ENCODE measurements around the gene MLEC.
A peak's percentile ranks its signal among the peaks of the same experiment; 100 is the strongest.

Gene MLEC

DNA sequence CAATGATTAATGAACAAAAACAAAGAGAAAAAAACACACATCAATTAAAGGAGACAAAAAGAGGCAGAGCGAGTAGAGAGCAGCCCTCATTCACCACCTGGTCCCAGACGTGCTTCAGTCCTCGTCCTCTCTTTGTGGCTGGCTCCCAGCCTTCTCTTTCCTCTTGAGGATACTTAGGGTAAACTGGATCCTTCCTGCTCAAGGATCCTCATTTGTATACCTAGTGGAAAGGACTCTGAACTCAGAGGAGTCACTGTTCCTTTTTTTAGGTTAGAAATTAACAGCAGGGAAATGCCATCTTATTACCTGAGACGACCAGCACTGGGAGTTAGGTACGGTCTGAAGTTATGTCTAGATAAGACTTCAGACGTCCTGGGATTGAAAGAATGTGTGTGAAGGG, 9.7 kb downstream of the MLEC start:
- no peak for DNase-seq

GRCh38 chr12:120697344-120697743, 10.4 kb downstream of the MLEC start:
- DNase-seq, result no peak

- DNase-seq, result no peak
These were observed 11.7 kb downstream of the MLEC start for GRCh38 chr12:120698665-120699064.

- DNase-seq, result no peak
These were observed 12.6 kb downstream of the MLEC start for GRCh38 chr12:120699553-120699952.

DNA sequence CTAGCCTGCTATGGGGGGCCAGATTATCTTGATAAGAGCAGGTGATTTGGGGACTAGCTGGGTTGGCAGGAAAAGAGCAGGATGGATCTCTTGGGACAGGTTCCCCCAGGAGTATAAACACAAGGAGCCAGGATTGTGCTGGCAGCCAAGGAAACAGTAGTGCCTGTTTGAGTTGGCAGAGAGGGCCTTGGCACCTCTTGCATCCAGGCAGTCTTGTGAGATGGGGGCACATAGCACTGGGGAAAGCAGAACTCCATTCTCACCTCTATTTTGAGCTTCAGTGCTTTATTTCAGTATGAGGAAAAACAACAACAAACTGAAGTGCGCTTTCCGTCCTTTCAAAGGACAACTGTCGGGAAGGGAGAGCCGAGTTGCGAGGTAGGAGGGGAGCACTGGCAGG, 13.9 kb downstream of the MLEC start:
- no peak for DNase-seq

DNA sequence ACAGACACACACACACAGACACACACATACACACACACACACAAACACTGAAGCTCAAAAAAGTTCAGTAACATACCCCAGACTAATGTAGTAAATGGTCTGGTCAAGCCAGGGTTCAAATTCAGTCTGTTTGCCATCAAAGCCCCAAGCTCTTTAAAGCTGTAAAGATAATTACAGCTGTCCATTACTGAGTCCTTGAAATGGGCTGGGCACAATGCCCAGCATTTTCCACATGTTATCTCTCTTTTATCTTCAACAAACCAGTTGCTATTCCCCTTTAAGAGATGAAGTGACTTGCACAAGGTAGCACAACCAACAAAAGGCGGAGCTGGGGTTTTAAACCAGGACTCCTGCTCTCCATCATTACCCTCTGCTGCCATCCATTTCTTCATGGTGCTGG, 15.7 kb downstream of the MLEC start:
- no peak for DNase-seq

- no peak for DNase-seq
These were observed 16.5 kb downstream of the MLEC start for GRCh38 chr12:120703311-120703942.

DNA sequence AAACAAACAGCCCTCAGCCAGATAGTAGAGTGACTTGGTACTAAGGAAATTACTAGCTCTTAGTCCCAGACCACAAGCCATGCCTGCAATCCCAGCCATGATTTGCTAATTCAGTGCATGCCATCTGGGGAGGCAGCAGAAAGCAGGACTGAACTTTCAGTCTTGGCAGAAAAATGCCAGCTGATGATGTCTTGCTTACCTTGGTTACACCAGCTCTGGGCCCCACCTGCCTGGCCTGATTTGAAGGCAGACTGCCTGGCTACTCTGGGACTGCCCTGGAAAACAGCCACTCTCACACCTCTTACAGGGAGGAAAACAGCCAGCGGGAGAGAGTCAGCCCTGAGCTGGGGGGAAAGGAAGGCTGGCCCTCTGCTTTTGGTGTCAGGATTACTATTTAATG, 18.7 kb downstream of the MLEC start:
- DNase-seq, result no peak

DNA sequence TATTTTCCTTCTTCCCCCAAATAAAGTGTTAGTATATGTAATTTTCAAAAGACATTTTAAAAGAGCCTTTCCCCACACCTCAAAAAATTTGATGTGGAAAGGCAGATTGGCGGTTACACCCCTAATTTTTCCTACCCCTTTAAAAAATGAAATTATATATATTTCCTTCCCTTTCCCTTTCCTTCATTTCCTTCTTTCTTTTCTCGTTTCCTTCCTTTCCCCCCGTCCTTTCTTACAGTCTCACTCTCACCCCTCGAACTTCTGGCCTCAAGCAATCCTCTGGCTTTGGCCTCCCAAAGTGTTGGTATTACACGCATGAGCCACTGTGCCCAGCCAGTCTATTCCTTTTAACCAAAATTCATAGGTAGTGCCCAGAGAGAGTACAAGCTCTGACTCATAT, 19.1 kb downstream of the MLEC start:
- DNase-seq, result no peak

- no peak for DNase-seq
These were observed 21.7 kb downstream of the MLEC start for GRCh38 chr12:120708651-120709050.

- no peak for DNase-seq
These were observed 23.3 kb downstream of the MLEC start, which contains the start of gene UNC119B for GRCh38 chr12:120710031-120710804. TSS of gene UNC119B (plus strand) at chr12:120710458. CDS start at chr12:120710475, 17 bp downstream.

GRCh38 chr12:120710805-120711296, 23.9 kb downstream of the MLEC start:
- DNase-seq, result no peak

DNA sequence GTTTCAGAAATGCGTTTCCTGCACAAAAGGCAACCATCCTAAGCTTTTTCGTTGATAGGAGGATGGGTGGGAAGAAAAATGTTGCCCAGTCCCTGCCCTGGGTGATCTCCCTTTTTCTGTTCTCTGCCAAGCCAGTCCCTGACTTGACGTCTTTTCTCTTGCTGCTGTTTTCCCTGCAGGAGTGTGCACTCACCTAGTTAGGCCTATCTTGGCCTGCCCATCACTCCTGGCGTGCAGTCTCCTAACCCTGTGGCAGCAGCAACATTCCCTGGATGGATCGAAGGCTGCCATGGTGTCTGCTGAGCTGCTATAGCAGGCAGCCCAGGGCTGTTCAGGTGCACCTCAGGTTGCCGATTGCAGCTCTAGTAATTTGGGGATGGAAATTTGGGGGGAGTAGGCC, 24.5 kb downstream of the MLEC start:
- no peak for DNase-seq

DNA sequence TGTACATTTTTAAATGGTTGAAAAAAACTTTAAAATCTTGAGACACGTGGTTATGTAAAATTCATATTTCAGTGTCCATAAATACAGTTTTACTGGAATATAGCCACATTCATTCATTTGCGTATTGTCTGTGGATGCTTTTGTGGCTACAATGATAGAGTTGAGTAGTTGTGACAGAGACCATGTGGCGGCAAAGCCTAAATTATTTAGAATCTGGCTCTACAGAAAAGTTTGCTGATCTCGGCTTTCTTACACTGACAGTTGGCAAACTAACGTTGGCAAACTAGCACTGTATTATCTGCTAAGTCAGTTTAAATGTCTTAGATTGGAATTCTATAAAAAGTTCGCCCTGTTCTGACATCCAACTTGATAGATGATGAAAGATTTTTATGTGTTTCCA, 25.7 kb downstream of the MLEC start:
- DNase-seq, result no peak

GRCh38 chr12:120713861-120714482, 27.0 kb downstream of the MLEC start:
- peak; percentile 63 for DNase-seq

GRCh38 chr12:120718055-120718454, 31.1 kb downstream of the MLEC start:
- DNase-seq, result no peak

DNA sequence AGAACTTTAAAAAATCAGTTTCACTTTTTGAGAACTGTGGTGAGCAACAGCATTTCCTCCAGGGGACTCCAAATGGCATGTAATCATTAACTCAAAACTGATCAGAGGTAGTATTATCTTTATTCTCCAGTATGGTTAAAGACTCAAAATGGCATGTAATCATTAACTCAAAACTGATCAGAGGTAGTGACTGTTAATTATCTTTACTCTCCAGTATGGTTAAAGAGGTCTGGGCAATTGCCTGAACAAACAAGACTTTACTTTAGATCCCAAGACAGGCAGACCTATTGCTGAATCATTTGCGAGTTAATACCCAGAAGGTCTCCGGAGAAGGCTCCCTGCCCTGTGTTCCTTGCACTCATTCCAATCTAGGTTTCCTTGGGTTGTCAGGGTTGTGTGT, 32.1 kb downstream of the MLEC start:
- no peak for DNase-seq

GRCh38 chr12:120719496-120720233, 32.7 kb downstream of the MLEC start:
- DNase-seq, result no peak

DNA sequence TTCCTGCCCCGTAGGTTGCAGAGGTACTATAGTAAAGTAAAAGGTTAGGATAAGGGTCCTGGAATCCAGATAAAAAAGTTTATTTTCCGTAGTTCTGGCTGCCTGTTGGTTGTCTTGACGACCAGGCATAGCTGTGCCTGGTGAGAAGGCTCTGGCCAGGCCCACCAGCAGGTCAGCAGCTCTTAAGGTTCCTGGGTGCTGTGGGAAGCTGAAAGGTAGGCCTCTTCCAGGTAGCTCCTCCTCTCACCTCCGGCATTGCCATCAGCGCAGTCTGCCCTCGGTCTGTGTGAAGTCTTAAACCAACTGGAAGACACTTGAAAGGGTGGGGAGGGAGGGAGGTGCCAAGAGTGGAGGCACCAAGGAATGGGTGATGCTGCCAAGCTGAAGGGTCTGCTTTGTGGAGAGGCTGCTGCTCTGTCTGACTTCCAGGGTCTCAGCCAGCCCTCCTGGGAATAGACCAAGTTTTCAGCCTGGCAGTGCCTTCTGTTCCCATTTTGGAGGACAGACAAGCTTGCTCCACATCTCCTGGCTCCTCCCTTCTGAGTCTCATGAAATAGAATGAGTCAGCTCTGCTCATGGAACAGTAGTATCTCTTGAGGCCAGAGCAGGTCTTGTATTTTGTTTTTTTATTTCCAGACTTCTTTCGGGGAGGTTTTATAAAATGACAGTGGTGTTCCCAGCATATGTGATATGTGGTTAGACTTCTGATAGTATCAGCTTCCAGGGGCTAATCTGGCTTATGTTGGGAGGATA, 33.5 kb downstream of the MLEC start:
- no peak for DNase-seq

DNA sequence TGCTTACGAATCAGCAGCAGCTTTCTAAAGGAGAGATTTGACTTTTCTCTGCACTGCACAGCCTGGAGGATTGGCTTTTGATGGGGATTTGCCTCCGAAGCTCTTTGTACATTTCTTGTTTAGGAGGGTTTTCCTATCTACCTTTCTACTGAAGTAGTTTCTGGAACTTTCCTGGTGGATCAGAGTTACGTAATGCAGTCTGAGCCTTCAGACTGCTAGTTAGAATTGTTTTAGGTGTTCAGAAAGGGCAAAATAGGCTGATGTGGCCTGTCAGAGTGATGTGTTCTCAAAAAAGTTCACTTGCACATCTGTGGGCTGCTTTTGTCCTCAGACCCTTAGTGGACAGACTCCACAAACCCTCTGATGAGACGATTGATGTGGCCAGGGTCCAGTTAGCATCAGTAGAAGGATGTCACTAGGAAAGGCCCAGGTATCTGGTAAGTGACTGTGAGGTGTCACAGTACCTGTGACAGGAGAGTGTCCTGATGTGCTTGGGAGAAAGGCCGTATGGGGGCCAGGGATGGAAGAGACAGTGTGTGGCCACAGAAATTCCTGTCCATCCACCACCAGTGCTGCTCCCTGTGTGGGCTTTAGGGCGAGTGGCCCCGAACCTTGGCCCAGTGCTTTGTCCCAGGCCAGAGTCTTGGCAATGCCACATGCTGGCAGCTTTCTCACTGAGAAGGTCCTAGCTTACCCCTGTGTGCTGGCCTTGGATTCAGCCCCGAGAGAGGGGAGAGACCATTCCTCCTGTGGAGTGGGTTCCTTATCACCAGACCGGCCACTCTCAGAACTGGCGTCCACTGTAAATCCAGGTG, 34.2 kb downstream of the MLEC start:
- DNase-seq, result no peak

DNA sequence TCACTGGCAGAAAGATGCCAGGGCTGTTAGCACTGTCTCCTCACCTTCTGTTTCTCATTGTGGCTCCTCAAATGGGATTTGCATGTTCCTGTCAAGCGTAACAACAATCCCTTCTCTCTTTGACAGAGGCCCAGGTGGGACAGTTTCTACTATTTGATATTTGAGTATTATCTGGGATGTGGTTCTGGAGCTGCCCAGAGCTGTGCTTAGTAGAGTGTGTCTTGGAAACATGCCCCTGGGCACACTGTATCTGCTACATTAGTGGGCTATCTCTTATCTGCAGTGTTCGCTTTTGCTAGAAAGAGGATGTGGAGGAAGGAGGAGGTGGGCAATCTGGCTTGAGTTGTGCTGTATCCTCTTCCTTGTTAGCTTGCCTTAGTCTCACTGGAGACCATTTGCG, 34.9 kb downstream of the MLEC start:
- DNase-seq, result no peak

DNA sequence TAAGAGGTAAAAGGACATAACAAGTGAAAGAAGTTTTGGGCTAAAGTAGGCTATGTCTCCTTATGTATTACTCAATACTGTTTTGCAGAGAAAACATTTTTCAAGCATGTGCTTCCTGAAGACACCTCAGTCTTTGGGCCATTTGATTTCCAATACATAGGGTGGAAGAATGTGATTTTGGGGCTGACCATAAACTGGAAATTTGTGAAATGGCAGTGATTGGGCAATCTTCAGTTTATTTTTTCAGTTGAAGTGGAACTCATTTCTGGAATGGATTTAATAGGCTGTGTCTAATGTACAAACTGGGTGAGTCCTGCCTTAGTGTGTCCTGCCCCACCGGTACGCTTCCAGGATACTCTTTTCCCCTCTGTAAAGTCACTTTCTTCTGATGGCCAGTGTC, 35.8 kb downstream of the MLEC start:
- no peak for DNase-seq

All from DMS153 (cell line).